HG02623 (cell line): Measurements from ENCODE around the gene WTAP.
"Not testable (repeated sequence)": the region's sequence is repeated elsewhere in the genome, so short reads cannot be mapped to it uniquely, and the experiment has no call there.

Experiments used
- ATAC-seq: cut with Tn5 transposase; IDR thresholded peaks from one replicate; pipeline ENCODE4 v1.9.1; 2021; ENCODE audit warnings: moderate library complexity; ENCODE audit not compliant: unreplicated experiment

WTAP gene

DNA sequence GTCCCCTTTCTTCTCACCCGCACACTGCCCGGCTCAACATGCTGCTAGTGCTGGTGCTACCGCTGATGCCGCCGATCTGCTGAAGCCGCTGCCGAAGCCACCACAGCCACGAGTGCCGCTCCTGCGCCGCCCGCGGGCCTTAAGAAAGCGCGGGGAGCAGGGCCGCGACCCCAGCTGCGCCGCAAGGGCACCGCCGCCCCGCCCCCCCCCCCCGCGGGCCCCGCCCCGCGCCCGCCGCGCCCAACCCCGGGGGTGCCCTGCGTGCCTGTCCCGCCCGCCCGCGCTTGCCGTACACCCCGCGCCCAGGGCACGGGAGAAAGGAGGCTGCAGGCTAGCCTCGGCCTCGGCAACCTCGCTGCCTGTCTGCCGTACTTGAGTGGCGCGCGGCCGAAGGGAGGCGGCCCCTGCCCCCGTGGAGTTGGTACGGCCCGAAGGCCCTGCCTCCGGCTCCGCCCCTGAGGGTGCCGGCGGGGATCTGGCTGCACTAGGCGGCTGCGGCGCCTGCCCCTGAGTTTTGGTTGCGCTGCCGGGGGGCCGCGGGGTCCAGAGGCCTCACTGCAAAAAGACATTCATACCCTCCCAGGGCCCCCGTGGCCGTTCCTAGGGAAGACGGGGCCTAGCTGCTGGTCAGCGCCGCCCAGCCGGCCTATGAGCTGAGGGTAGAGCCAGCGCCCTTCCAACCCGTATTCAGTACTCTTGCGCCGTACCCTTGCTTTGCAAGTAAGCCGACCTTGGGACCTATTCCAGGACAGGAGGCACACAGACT lies 34.0 kb upstream of the WTAP start, which contains the start of gene SOD2:
SOD2 (minus strand) TSS at position 114 of the 766 bp plus-strand sequence; CDS start at position 40, 74 bp downstream.
- ATAC-seq: peak; percentile 74

DNA sequence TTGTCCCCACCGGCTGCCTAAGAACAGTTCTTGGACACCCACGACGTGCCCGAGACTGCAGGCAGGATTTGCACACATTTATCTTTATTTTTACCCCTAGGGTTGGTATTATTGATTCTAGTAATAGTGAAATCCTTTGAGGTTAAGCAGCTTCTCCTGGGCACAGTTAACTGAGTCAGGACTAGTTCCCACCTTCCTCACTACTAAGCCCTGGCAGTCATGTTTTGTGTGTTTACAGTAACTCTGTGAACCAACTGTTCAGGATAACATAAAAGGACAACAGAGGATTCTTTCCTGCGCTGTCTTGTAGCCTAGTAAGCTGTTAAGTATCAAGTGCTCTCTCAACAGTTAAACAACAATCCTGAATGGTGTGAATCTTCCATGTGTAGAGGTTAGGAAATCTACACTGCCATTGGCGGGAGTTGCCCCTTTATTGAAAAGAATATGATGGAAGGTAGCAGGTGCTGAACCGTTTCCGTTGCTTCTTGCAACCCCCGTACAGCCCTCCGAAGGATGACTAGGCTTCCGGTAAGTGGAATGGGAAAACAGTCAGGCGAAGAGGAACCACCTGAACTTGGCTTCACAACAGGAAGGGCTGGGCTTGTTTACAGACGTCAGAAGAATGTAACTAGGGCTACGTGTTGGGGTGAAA lies 33.3 kb upstream of the WTAP start:
- ATAC-seq: peak; percentile 0

DNA sequence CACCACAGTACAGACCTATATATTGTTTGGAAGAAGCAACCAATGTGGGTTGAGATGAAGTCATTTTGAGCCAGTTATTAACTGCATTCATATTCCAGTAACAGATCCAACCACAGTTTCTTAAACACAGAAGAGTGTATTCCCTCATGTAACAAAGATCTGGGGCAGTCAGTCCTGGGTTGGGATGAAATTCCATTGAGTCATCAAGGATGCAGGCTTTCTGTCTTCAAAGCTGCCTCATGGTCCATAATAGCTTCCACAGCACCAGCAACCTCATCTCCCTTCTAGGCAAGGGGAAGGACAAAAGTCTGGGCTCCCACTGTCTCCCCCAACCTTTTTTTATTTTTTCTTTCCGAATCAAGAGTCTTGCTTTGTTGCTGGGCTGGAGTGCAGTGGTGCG lies 31.3 kb upstream of the WTAP start:
- no peak for ATAC-seq

DNA sequence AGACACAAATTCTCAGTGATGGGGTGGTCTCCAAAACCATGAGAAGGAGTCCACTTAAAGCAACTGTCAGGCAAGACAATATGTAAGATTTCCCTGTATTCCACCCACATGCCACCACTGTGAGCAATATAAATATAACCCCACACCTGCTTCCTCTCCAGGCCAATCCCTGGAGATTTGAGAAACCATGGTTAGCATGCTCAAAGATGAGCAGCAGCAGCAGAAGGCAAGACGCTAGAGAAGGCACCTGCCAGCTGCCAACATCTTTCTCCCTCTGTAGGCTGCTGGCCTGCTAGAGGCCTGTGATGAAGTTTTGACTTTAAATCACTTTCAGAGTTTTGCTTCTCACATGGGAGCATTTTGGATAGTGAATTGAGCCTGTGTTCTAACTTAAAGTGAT lies 26.3 kb upstream of the WTAP start:
- ATAC-seq: no peak

DNA sequence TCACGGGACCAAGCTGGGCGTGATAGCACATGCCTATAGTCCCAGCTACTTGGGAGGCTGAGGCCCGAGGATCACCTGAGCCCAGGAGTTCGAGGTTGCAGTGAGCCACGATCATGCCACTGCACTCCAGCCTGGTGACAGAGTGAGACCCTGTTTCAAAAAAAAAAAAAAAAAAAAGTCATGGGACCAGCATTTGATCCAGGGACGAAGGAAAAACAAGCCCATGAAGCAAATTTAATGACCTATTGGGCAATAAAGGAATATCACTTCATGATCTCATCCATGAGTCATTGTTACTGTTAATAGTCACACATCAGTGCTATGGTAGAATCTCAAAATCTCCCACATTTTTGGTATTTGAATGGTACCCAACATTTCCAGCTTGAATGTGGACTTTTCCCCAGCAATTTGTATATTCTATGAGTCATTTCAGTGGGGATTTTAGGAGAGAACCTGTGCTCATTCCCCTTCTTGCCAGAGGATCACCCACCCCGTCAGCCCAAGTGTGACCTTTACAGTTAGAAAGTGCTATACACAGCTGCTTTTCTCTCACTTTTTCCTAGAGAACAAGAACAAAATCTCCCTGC lies 25.8 kb upstream of the WTAP start:
- no peak for ATAC-seq

DNA sequence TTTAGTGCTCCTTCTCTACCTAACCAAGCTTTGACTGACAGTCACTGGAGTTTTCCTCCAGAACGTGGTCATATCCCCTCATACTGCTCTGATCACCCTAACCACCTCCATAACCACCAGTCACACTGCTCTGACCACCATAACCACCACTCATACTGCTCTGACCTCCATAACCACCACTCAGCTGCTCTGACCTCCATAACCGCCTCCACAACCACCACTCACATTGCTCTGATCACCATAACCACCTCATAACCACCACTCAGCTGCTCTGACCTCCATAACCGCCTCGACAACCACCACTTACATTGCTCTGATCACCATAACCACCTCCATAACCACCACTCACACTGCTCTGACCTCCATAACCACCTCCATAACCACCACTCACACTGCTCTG lies 16.7 kb upstream of the WTAP start:
- not testable (repeated sequence) for ATAC-seq

DNA sequence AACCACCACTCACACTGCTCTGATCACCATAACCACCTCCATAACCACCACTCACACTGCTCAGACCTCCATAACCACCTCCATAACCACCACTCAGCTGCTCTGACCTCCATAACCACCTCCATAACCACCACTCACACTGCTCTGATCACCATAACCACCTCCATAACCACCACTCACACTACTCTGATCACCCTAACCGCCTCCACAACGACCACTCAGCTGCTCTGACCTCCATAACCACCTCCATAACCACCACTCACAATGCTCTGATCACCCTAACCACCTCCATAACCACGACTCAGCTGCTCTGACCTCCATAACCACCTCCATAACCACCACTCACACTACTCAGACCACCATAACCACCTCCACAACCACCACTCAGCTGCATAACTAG lies 14.9 kb upstream of the WTAP start:
- ATAC-seq: not testable (repeated sequence)

DNA sequence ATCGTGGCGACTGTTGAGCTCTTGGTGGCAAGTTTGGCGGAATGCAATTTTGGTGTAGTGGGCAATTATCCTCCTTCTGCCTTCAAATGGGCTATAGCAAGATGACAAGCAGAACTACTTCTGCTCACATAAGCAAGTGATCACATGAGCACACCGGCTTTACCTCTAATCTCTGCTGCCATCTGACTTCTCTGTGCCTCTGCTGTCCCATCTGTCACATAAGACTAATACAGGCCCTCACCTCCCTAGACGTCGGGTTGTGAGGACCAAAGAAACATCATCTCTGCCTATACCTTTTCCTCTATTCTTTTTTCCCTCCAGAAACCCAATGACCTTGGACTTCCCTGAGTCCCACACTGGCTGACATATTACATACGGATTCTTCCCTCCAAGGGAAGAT lies 13.3 kb upstream of the WTAP start:
- no peak for ATAC-seq

DNA sequence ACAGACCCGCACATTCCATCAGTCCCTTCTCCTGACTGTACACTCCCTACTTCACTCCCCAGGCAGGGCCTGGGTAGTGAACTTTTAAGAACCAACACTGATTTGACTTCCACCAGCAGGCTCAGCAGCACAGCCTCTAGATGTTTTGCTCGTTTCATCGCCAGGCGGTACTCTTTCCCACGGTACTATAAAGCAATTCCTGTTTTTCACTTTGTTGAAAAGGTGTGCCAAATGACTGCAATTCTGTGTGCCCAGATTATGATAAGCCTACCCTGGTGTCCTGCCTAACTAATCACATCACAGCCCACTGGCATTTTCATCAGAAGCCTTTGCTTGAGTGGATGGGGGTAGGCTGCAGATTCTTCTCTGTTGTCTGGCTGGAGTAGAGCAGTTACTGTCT lies 12.9 kb upstream of the WTAP start:
- ATAC-seq: no peak

DNA sequence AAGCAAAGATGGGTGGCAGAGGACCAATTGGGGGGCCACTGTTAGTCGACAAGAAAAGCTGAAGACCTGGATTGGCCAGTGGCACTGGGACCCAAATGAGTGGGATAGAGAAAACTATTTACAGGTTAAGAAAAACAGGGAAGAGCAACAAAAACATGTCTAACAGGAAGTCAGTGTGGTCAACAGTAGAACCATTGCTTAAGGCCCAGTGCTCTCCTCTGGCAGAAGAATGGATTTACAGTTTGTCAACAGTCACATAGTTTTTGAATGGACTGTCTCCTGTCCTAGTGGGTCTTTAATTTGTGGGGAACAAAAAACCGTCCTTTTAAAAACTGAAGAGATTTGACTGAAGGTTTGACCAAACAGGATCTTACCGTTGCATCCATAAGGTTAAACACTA lies 12.1 kb upstream of the WTAP start:
- ATAC-seq: no peak

DNA sequence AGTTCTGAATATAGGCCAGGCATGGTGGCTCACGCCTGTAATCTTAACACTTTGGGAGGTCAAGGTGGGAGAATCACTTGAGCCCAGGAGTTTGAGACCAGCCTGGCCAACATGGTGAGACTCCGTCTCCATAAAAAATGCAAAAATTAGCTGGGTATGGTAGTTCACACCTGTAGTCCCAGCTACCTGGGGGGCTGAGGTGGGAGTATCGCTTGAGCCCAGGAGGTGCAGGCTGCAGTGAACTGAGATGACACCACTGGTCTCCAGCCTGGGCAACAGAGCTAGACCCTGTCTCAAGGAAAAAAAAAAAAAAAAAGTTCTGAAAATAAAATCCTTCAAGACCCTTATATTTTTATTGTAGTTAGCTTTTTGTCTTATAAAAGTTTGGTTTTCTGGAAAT lies 11.7 kb upstream of the WTAP start:
- no peak for ATAC-seq

DNA sequence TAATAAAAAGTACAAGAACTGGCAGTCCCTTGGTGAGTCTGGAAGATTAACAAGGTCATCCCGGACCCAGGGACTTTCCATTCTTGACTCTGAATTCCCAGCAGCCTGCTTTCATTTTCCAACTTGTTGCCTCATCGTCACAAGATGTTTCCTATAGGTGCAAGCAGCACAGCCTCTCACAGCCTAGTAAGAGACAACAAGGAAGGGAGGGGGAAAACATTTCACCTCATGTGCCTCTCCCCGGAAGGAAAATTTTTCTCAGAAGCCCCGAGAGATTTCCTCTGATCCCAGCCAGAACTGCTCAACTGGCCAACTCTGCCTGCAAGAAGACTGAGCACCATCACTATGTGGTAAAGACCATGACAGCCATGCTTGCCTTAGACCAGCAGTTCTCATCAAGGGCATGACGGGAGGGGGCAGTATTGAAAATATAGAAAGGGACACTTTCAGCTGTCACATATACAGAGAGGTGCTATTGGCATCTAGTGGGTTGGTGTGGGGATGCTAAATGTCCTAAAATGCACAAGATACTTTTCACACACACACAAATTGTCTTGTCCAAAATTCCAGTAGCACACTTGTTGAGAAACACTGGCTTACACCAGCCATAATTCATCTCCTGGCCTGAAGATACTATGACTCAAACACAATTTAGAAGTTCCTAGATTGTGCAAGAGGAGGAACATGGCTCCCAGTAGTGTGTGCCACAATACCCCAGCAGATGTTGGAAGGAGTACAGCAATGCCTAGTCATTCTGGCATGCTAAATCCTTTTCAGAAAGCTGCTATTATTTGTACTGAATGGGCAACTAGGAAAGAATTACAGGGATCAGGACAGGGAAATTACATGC lies 10.8 kb upstream of the WTAP start:
- ATAC-seq: no peak

DNA sequence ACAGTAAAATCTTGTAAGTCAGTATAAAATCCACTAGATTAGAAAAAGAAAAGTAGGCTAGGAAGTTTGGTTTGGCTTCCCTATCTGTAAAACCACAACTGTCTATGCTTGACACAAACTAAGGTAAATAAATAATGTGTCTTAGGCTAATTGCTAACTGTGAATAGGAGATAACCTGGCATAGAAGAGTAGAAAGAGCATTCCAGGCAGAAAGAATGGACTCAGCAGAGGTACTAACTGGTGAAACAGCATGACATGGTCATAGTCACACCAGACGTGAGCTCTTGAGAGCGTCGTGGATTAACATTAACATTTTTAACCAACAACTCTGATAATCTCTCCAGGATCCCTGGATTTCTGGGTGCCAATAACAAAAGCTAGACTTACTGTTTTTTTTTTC lies 8.7 kb upstream of the WTAP start:
- no peak for ATAC-seq

DNA sequence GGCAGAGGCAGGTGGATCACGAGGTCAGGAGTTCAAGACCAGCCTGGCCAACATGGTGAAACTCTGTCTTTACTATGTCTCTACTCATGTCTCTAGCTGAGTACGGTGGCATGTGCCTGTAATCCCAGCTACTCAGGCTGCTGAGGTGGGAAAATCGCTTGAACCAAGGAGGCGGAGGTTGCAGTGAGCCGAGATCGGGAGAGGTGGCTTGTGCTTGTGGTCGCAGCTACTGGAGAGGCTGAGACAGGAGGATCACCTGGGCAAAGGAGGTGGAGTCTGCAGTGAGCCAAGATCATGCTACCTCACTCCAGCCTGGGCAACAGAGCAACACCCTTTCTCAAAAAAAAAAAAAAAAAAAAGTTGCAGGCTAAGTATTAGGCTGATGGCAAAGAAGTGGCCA lies 8.0 kb upstream of the WTAP start:
- ATAC-seq: no peak

DNA sequence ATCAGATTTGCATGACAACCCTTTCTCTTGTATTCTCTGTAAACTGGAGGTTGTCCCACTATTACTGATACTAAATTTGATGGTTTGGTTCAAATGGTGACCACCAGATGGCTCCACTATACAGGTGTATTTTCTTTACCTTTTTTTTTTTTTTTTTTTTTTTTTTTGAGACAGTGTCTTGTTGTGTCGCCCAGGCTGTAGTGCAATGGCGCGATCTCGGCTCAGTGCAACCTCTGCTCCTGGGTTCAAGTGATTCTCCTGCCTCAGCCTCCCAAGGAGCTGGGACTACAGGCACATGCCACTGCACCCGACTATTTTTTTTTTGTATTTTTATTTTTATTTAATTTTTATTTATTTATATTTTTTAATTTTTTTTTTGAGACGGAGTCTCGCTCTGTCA lies 6.6 kb upstream of the WTAP start:
- ATAC-seq: no peak

DNA sequence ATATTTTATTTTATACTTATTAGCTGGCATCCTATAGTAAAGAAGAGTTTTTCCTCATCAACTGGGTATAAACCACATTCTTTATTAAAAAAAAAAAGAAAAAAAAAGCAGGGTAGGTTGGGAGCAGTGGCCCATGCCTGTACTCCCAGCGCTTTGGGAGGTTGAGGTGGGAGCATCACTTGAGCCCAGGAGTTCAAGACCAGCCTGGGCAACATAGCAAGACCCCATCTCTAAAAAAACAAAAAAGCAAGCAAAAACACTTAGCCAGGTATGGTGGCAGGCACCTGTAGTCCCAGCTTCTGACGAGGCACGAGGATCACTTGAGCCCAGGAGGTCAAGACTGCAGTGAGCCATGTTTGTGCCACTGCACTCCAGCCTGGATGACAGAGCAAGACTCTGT lies 5.3 kb upstream of the WTAP start:
- not testable (repeated sequence) for ATAC-seq

DNA sequence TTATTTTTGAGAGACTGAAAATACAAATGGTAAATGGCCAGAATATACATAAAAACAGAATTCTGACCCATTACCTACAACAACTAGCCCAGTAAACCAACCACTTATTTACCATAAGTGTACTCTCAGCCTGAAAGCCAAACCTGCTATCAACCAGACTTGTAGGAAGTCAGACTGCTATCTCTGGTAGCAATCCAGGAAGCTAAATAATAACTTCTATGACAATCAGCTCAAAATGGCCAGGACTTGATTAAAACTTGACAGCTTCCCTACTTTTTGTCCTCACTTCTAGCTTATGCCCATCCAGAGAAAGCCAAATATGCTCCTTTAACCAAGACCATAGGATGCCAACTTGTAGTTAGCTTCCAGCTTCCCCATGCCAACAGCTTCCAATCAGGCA lies 4.7 kb upstream of the WTAP start:
- ATAC-seq: no peak

DNA sequence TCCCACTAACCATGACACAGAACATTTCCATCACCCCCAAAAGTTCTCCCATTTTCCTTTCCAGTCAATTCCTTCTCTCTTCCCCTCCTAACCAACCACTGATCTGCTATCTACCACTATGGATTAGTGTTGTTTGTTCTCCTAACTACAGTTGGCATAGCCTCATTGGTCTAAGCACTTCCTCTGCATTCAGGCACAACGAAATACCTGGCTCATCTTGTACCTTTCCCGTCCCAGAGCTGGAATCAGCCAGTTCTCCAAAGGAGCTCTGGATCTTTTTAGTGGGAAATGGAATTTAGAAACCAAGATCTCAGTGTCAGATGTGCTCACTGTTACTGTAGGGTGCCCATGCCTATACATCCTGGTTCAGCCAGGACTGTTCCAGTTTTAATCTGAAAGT lies 4.0 kb upstream of the WTAP start:
- no peak for ATAC-seq

DNA sequence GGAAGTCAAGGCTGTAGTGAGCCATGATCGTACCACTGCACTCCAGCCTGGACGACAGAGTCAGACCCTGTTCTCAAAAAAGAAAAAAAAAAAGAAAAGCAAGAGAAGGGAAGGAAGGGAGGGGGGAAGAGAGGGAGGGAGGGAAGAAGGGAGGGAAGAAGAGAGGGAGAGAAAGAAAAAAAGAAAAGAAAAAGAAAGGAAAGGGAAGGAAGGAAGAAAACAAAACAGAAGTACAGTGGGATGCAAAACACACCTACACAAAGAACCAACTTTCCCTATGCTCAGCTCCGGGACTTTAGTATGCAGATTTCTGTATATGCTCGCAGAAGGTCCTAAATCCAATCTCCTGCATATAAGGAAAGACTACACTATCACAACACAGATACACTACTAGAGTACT lies 2.5 kb upstream of the WTAP start:
- ATAC-seq: no peak

DNA sequence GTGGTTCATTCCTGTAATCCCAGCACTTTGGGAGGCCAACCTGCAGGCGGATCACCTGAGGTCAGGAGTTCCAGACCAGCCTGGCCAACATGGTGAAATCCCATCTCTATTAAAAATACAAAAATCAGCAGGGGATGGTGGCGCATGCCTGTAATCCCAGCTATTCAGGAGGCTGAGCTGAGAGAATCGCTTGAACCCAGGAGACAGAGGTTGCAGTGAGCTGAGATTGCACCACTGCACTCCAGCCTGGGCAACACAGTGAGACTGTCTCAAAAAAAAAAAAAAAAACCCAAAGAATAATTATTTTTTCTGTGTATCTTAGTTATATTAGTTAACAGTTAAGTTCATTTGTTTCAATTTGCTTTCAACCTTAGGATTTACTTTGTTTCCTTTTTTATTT lies 2.1 kb upstream of the WTAP start:
- not testable (repeated sequence) for ATAC-seq

DNA sequence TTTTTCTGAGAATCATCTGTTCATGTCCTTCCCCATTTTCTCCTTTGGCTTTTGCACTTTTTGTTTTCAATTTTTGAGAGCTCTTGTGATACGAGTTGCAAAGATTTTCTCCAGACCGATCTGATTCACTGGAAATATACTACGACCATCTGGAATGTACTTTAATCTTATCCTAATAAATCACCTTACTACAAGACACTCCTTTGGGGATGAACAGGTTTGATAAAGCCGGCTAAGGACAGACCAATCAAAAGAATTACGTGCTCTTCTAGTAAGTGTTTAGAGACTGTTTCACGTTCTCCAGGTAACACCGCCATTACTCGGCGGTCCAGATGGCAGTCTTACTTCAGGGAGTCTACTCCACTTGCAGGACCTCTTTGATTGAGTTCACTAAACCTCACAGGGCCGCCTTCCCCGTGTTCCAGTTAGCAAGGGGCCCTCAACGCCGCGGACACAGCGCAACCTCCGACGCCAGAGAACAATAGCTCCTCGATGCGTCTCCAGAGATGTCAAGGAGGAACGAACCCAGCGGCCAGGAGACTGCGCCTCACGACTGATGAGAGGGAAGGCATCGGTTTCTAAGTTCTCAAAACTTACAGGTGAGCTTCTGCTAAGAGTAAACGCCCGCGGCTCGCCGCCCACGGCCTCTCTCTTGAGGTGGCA lies 920 bp upstream of the WTAP start:
- peak; percentile 19 for ATAC-seq
